HepG2 (cell line): ENCODE measurements around the gene RABGGTA. TPM values are rescaled to one million over a fixed set of nuclear protein-coding genes. Genes with fewer than 3 reads are reported as not detected.

Experiments used
- BORCS8-MEF2B ChIP-seq: sonication (generic); formaldehyde crosslinking; IDR thresholded peaks from 2 replicates; pipeline ENCODE4 v1.8.0; 2022; ENCODE audit warnings: mild to moderate bottlenecking, missing genetic modification reagents
- EHMT2 ChIP-seq: fragments of 200-600 bp; sonication (generic); IDR thresholded peaks from 2 replicates; pipeline ENCODE4 v1.7.0; 2017; ENCODE audit warnings: antibody characterized with exemption, low read depth, low read length, borderline replicate concordance
- HIC2 ChIP-seq: sonication (generic); formaldehyde crosslinking; IDR thresholded peaks from 2 replicates; pipeline ENCODE4 v1.9.0; 2022; ENCODE audit warnings: low read depth, missing genetic modification reagents
- JUN ChIP-seq: sonication (generic); formaldehyde crosslinking; IDR thresholded peaks from 2 replicates; pipeline ENCODE4 v1.4.0; 2020; ENCODE audit warnings: mild to moderate bottlenecking, missing genetic modification reagents
- KDM3A ChIP-seq: IDR thresholded peaks from 2 replicates; pipeline ENCODE4 v1.6.1; 2018; ENCODE audit warnings: low read depth, missing compliant biosample characterization
- MTF2 ChIP-seq: sonication (generic); formaldehyde crosslinking; IDR thresholded peaks from 2 replicates; pipeline ENCODE4 v1.5.0; 2020; ENCODE audit warnings: missing genetic modification reagents, borderline replicate concordance
- NFE2 ChIP-seq: sonication (generic); formaldehyde crosslinking; IDR thresholded peaks from 2 replicates; pipeline ENCODE4 v1.4.0; 2020; ENCODE audit warnings: missing genetic modification reagents
- PAX8 ChIP-seq: sonication (generic); formaldehyde crosslinking; IDR thresholded peaks from 2 replicates; pipeline ENCODE4 v1.8.0; 2022; ENCODE audit warnings: mild to moderate bottlenecking, missing genetic modification reagents, borderline replicate concordance
- REL ChIP-seq: sonication (generic); formaldehyde crosslinking; conservative IDR thresholded peaks from 2 replicates; pipeline ENCODE4 v1.8.0; 2022; ENCODE audit warnings: mild to moderate bottlenecking, missing genetic modification reagents, moderate library complexity
- REPIN1 ChIP-seq: sonication (generic); formaldehyde crosslinking; IDR thresholded peaks from 2 replicates; pipeline ENCODE4 v1.8.0; 2022; ENCODE audit warnings: missing genetic modification reagents, low read depth, mild to moderate bottlenecking, borderline replicate concordance
- RNF219 ChIP-seq: sonication (generic); formaldehyde crosslinking; IDR thresholded peaks from 2 replicates; pipeline ENCODE4 v1.5.0; 2020; ENCODE audit warnings: mild to moderate bottlenecking, missing genetic modification reagents
- SP4 ChIP-seq: sonication (generic); formaldehyde crosslinking; IDR thresholded peaks from 2 replicates; pipeline ENCODE4 v1.8.1; 2023; ENCODE audit warnings: mild to moderate bottlenecking, missing genetic modification reagents
- TAF15 ChIP-seq: fragments of 200-400 bp; formaldehyde crosslinking; IDR thresholded peaks from one replicate; pipeline ENCODE4 v1.6.1; 2018; ENCODE audit warnings: mild to moderate bottlenecking, low read depth, low read length; ENCODE audit not compliant: poor library complexity, severe bottlenecking
- ZNF292 ChIP-seq: sonication (generic); formaldehyde crosslinking; IDR thresholded peaks from 2 replicates; pipeline ENCODE4 v1.8.1; 2022; ENCODE audit warnings: mild to moderate bottlenecking, low read depth, missing genetic modification reagents, borderline replicate concordance
- ZNF724P ChIP-seq: sonication (generic); formaldehyde crosslinking; IDR thresholded peaks from 2 replicates; pipeline ENCODE4 v1.8.0; 2022; ENCODE audit warnings: missing genetic modification reagents, borderline replicate concordance
- polyA plus RNA-seq, 8 experiments: library from polyadenylated mRNA; depleted of rRNA in 3 of 8; stranded (reverse) in 7 of 8; unstranded in 1 of 8; fragments of >200 nt; fragmentation: Illumina TruSeq in 4 of 8; extraction: Trizol in 4 of 8; gene quantifications; 2 replicates each; pipeline versions ENCODE4 v1.2.1 to v1.2.3, GENCODE V29; 2011 to 2016; ENCODE audit warnings: low read depth in 4 of 8, missing spikeins in 1 of 8, mixed read lengths in 1 of 8; ENCODE audit not compliant: insufficient read depth in 1 of 8
- total RNA-seq, 5 experiments: library from RNA; depleted of rRNA; stranded (reverse); fragments of >200 nt; fragmentation: Illumina TruSeq; extraction: Trizol; gene quantifications; 2 replicates each; pipeline ENCODE4 v1.2.3, GENCODE V29; 2016; ENCODE audit warnings: low read depth in 1 of 5
- TF ChIP-seq, protein P1 (sequence below): IDR thresholded peaks from 2 replicates; pipeline ENCODE4 v1.6.1; 2012; ENCODE audit warnings: low read depth, low read length, improper control_type of control experiment
- TF ChIP-seq, protein P2 (sequence below): sonication (generic); formaldehyde crosslinking; IDR thresholded peaks from 2 replicates; pipeline ENCODE4 v1.5.0; 2020; ENCODE audit warnings: missing genetic modification reagents
- TF ChIP-seq, protein P3 (sequence below): sonication (generic); formaldehyde crosslinking; IDR thresholded peaks from 2 replicates; pipeline ENCODE4 v1.5.1; 2020; ENCODE audit warnings: missing genetic modification reagents, mild to moderate bottlenecking, borderline replicate concordance

Gene RABGGTA
- total and polyA plus RNA-seq, 2 of the 13 experiments (the other 11 are each of a cell fraction or from before 2014, with no cell fraction given) = 57.9 to 90.8 TPM

GRCh38 chr14:24232645-24233537, 38.5 kb downstream of the RABGGTA start, which contains the start of gene GMPR2 (continued):
- TF ChIP-seq, protein P1, sequence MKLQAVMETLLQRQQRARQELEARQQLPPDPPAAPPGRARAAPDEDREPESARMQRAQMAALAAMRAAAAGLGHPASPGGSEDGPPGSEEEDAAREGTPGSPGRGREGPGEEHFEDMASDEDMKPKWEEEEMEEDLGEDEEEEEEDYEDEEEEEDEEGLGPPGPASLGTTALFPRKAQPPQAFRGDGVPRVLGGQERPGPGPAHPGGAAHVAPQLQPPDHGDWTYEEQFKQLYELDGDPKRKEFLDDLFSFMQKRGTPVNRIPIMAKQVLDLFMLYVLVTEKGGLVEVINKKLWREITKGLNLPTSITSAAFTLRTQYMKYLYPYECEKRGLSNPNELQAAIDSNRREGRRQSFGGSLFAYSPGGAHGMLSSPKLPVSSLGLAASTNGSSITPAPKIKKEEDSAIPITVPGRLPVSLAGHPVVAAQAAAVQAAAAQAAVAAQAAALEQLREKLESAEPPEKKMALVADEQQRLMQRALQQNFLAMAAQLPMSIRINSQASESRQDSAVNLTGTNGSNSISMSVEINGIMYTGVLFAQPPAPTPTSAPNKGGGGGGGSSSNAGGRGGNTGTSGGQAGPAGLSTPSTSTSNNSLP = no peak
- TF ChIP-seq, protein P2, sequence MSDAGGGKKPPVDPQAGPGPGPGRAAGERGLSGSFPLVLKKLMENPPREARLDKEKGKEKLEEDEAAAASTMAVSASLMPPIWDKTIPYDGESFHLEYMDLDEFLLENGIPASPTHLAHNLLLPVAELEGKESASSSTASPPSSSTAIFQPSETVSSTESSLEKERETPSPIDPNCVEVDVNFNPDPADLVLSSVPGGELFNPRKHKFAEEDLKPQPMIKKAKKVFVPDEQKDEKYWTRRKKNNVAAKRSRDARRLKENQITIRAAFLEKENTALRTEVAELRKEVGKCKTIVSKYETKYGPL (CRISPR knock-in tag) = peak; percentile 77; the same call in 1 of the 2 replicates
- TF ChIP-seq, protein P3, sequence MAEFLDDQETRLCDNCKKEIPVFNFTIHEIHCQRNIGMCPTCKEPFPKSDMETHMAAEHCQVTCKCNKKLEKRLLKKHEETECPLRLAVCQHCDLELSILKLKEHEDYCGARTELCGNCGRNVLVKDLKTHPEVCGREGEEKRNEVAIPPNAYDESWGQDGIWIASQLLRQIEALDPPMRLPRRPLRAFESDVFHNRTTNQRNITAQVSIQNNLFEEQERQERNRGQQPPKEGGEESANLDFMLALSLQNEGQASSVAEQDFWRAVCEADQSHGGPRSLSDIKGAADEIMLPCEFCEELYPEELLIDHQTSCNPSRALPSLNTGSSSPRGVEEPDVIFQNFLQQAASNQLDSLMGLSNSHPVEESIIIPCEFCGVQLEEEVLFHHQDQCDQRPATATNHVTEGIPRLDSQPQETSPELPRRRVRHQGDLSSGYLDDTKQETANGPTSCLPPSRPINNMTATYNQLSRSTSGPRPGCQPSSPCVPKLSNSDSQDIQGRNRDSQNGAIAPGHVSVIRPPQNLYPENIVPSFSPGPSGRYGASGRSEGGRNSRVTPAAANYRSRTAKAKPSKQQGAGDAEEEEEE (CRISPR knock-in tag) = no peak; the same call in 1 of the 2 replicates
- TF ChIP-seq ZNF292 (CRISPR knock-in tag) (no peak), BORCS8-MEF2B (peak; percentile 74), TAF15 (no peak), HIC2 (CRISPR knock-in tag) (no peak), KDM3A (CRISPR knock-in tag) (no peak; the same call in 1 of the 2 replicates), REL (CRISPR knock-in tag) (peak; percentile 92), JUN (CRISPR knock-in tag) (no peak; the same call in 1 of the 2 replicates), REPIN1 (peak; percentile 93), SP4 (CRISPR knock-in tag) (peak; percentile 42; the same call in 1 of the 2 replicates), RNF219 (CRISPR knock-in tag) (0 out of 2 replicates have a peak, but pooled peaks have one; percentile 26), PAX8 (CRISPR knock-in tag) (peak; percentile 94), ZNF724P (CRISPR knock-in tag) (peak; percentile 81; the same call in 1 of the 2 replicates), EHMT2 (no peak; the same call in 1 of the 2 replicates), NFE2 (no peak), MTF2 (CRISPR knock-in tag) (peak; percentile 99)
